Right atrium auricular region (tissue), 2 donors: ENCODE measurements around the gene LNX2. TPM values are rescaled to one million over a fixed set of nuclear protein-coding genes. Genes with fewer than 3 reads are reported as not detected.

Experiments
- DNase-seq: peaks from one replicate; pipeline ENCODE4 v3.0.0-alpha.2; 2019; ENCODE audit warnings: low spot score
- H3K27ac ChIP-seq, 2 donors: fragments of 200-600 bp; sonication (generic); 1 replicate in 1 of 2; 2 replicates in 1 of 2; pipeline ENCODE4 v1.5.1; 2016 to 2019
- H3K27me3 ChIP-seq, 2 donors: fragments of 200-600 bp; sonication (generic); one replicate each; pipeline versions ENCODE4 v1.5.1 to v1.6.0; 2017 to 2019
- H3K36me3 ChIP-seq: fragments of 200-600 bp; sonication (generic); one replicate; pipeline ENCODE4 v1.5.1; 2016
- H3K4me1 ChIP-seq, 2 donors: fragments of 200-600 bp; sonication (generic); one replicate each; pipeline versions ENCODE4 v1.5.1 to v1.6.0; 2017 to 2019
- H3K4me3 ChIP-seq, 2 donors: fragments of 200-600 bp; sonication (generic); 1 replicate in 1 of 2; 2 replicates in 1 of 2; pipeline ENCODE4 v1.5.1; 2017 to 2019; ENCODE audit warnings: mild to moderate bottlenecking in 1 of 2, moderate library complexity in 1 of 2
- H3K9me3 ChIP-seq, 2 donors: fragments of 200-600 bp; sonication (generic); one replicate each; pipeline ENCODE4 v1.5.1; 2019
- total RNA-seq, 2 donors: library from RNA; depleted of rRNA; stranded (reverse); fragments of >200 nt; gene quantifications; one replicate each; pipeline ENCODE4 v1.1.0, GENCODE V29; 2016
- TF ChIP-seq, protein P1 (sequence below), 2 donors: fragments of 200-600 bp; sonication (generic); IDR thresholded peaks; one replicate each; pipeline ENCODE4 v1.5.1; 2019; ENCODE audit warnings: antibody characterized with exemption in 2 of 2

LNX2 gene
- total RNA-seq, 2 donors from 2014 or later = 13.0 to 15.2 TPM

DNA sequence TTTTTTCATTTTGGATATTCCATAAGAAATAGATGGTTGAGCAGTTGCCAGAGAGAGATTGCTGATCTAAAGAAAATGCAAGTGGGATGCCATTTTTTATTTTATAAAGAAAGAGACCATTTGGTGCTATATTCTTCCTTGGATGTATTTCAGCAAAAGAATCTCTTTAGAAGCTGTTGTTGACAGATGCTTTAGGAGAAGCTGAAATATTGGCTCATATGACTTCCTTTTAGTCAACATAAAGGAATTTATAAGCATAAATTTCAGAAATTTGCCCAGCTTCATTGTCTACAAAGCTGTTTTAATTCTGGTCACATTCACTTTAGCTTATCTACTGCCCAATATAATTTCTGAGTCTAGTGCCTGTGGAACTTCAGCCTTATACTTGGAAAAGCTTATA is 38.2 kb upstream of the LNX2 start:
- no peaks in the 10 kb centered on the region for H3K36me3 ChIP-seq
- peaks cover 0 to 28% of the 10 kb centered on the region in 2 donors for H3K4me1 ChIP-seq
- TF ChIP-seq, protein P1, sequence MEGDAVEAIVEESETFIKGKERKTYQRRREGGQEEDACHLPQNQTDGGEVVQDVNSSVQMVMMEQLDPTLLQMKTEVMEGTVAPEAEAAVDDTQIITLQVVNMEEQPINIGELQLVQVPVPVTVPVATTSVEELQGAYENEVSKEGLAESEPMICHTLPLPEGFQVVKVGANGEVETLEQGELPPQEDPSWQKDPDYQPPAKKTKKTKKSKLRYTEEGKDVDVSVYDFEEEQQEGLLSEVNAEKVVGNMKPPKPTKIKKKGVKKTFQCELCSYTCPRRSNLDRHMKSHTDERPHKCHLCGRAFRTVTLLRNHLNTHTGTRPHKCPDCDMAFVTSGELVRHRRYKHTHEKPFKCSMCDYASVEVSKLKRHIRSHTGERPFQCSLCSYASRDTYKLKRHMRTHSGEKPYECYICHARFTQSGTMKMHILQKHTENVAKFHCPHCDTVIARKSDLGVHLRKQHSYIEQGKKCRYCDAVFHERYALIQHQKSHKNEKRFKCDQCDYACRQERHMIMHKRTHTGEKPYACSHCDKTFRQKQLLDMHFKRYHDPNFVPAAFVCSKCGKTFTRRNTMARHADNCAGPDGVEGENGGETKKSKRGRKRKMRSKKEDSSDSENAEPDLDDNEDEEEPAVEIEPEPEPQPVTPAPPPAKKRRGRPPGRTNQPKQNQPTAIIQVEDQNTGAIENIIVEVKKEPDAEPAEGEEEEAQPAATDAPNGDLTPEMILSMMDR (IDR thresholded peaks at IDR 0.05) = no peak
- no peaks in the 10 kb centered on the region for H3K9me3 ChIP-seq
- no peaks in the 10 kb centered on the region for H3K27me3 ChIP-seq
- no peak for DNase-seq
- H3K4me3 ChIP-seq = no peak overlapping the region
- H3K27ac ChIP-seq = peak overlapping the region in 1 of 2 donors; percentile 69

DNA sequence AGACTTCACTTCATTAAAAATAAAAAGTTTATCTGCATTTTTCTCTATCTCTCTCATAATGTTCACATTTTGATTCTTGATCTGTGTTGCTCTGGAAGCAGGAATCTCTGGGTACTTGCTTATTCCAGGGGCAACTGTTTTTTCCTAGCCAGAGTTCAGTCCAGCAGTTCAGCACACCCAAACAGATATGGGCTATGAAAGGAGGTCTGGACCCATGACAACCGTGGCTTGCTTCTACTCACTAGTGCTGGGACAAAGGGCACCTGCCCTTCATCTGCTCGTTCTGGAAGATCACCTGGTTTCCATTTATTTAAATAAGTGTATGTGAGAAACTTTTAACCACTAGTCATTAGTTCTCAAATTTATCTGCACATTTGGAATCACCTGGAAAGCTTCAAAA is 37.4 kb upstream of the LNX2 start:
- no peaks in the 10 kb centered on the region for H3K9me3 ChIP-seq
- no peak overlapping the region for H3K4me3 ChIP-seq
- no peaks in the 10 kb centered on the region for H3K27me3 ChIP-seq
- H3K36me3 ChIP-seq = no peaks in the 10 kb centered on the region
- DNase-seq = no peak
- H3K27ac ChIP-seq = peak overlapping the region in 1 of 2 donors; percentile 3
- TF ChIP-seq, protein P1 (IDR thresholded peaks at IDR 0.05) = no peak
- peaks cover 0 to 28% of the 10 kb centered on the region in 2 donors for H3K4me1 ChIP-seq

DNA sequence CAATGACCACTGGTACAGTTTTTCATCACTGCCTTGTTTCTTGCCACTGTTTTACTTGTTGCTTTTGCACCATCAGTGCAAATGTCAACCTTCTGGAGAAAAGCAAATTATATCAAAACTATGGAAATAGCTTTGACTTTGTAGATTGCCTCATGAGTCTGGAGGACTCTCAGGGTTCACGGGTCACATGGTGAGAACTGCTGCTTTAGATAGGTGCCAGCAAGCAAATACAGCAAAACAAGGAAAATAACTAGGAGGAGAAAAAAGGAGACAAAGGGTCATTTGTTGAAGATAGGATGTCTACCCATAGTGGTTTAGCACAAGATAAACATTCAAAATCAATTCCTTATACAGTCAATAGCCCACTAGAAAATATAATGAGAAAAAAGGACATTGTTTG is 34.5 kb upstream of the LNX2 start:
- H3K36me3 ChIP-seq = peaks cover 12% of the 10 kb centered on the region
- H3K27me3 ChIP-seq = no peaks in the 10 kb centered on the region
- H3K9me3 ChIP-seq = peaks cover 6 to 9% of the 10 kb centered on the region in 2 donors
- H3K4me3 ChIP-seq = no peak overlapping the region
- peaks cover 0 to 12% of the 10 kb centered on the region in 2 donors for H3K4me1 ChIP-seq
- H3K27ac ChIP-seq = no peak overlapping the region
- TF ChIP-seq, protein P1 (IDR thresholded peaks at IDR 0.05) = no peak
- no peak for DNase-seq

DNA sequence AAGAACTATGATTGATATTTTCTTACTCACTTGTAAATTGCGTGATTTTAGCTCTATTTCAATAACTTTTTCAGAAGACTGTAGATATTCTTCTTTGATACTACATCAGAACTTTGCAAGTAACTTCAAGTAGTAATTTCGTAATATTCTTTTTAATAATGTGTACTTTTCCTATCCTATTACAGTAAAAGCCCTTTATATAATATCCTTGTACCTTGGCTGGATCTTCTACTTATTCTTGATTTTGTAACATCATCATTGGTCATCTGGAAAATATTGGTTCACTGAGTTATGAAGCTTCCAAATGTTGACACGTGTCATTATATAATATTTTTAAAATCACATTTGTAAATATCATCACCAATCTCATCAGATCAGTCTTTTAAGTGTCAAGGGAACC is 33.7 kb upstream of the LNX2 start:
- H3K27ac ChIP-seq = no peak overlapping the region
- peaks cover 6 to 11% of the 10 kb centered on the region in 2 donors for H3K9me3 ChIP-seq
- H3K4me3 ChIP-seq = no peak overlapping the region
- no peaks in the 10 kb centered on the region for H3K27me3 ChIP-seq
- peaks cover 0 to 5% of the 10 kb centered on the region in 2 donors for H3K4me1 ChIP-seq
- peaks cover 20% of the 10 kb centered on the region for H3K36me3 ChIP-seq
- no peak for DNase-seq
- TF ChIP-seq, protein P1 (IDR thresholded peaks at IDR 0.05) = no peak

DNA sequence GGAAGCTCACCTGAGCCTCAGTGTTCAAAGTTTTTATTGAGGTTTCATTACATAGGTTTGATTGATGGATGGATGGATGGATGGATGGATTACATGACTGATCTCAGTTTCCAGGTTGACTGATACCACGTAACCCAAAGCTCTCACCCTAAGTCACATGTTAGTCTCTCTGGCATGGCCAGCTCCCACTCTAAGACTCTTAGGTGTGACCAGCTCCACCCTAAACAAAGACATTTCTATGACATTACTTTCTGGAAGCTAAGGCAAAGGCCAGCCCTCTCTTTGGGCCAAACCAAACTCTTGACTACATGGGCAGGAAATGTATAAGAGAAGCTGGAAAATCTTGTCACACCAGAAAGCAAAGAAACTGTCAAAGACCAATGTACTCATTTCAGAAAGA is 30.0 kb upstream of the LNX2 start:
- TF ChIP-seq, protein P1 (IDR thresholded peaks at IDR 0.05) = no peak

DNA sequence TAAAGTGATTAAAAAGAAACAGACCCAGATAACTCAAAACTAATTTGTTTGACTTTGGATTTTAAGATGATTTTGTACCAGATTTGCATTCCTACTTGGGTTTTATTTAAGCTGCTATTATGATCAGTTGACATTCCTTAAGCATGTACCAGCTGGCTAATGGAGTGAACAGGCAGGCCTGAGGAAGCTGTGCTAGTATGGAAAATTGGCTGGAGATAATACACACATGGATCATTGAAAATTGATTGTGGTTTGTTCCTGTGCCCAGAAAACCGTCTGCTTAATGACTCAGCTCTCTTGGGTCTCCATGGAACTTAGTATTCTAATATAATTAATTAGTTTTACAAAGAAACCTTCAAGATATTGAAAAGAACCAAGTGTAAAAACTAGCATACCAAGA is 24.0 kb upstream of the LNX2 start:
- TF ChIP-seq, protein P1 (IDR thresholded peaks at IDR 0.05) = no peak
- no peak for DNase-seq
- Histone ChIP-seq H3K27me3 (no peaks in the 10 kb centered on the region), H3K9me3 (no peaks in the 10 kb centered on the region), H3K36me3 (peaks cover 12% of the 10 kb centered on the region), H3K4me1 (peaks cover 0 to 17% of the 10 kb centered on the region in 2 donors), H3K4me3 (no peak overlapping the region), H3K27ac (no peak overlapping the region)

More for the DNA sequence above, 30.0 kb upstream of the LNX2 start:
- Histone ChIP-seq H3K36me3 (peaks cover 29% of the 10 kb centered on the region), H3K27me3 (no peaks in the 10 kb centered on the region), H3K4me1 (no peaks in the 10 kb centered on the region), H3K27ac (no peak overlapping the region), H3K9me3 (peaks cover 6 to 11% of the 10 kb centered on the region in 2 donors), H3K4me3 (no peak overlapping the region)
- DNase-seq = no peak
